Activated B cell treated with CpG ODN at 0.5 μM for 24 hours (primary cell): ENCODE results near the gene AMIGO2. TPM values are rescaled to one million over a fixed set of nuclear protein-coding genes. Genes with fewer than 3 reads are reported as not detected.

Source experiments
- ATAC-seq: fragments of 200-7000 bp; cut with Tn5 transposase; one replicate; pipeline ENCODE4 v1.10.0; 2021; ENCODE audit warnings: low read depth, mild to moderate bottlenecking, moderate library complexity
- CTCF ChIA-PET: fragments of 350-600 bp; sonication (Branson Sonifier 250); formaldehyde crosslinking; loops from one replicate; lab custom pipeline; 2021; ENCODE audit warnings: antibody characterized with exemption; lab: Charles Lee
- POLR2A ChIA-PET: fragments of 350-600 bp; sonication (Branson Sonifier 250); formaldehyde crosslinking; loops from one replicate; lab custom pipeline; 2021; ENCODE audit warnings: antibody characterized with exemption; lab: Charles Lee
- DNase-seq: peaks from one replicate; pipeline ENCODE4 v3.0.0; 2022
- H3K27ac Mint-ChIP-seq: one replicate; pipeline ENCODE4 v1.8.0; 2020; ENCODE audit warnings: mixed read lengths
- H3K27me3 Mint-ChIP-seq: one replicate; pipeline ENCODE4 v1.8.0; 2021; ENCODE audit warnings: mixed read lengths
- H3K36me3 Mint-ChIP-seq: one replicate; pipeline ENCODE4 v1.8.0; 2021; ENCODE audit warnings: low read depth, mixed read lengths
- H3K4me1 Mint-ChIP-seq: one replicate; pipeline ENCODE4 v1.8.0; 2021; ENCODE audit warnings: mixed read lengths
- H3K4me3 Mint-ChIP-seq: one replicate; pipeline ENCODE4 v1.8.0; 2020; ENCODE audit warnings: mild to moderate bottlenecking, mixed read lengths
- H3K9me3 Mint-ChIP-seq: one replicate; pipeline ENCODE4 v1.8.0; 2020; ENCODE audit warnings: mixed read lengths
- intact Hi-C: fragments of 100-400 bp; cut with micrococcal nuclease; formaldehyde crosslinking; loops from one replicate; pipeline ENCODE4 v1.15.1; 2024
- total RNA-seq: library from RNA; stranded (reverse); gene quantifications from 2 replicates; pipeline ENCODE4 v1.2.3, GENCODE V29; 2022
- TF ChIP-seq, protein P1 (sequence below): fragments of 200-600 bp; IDR thresholded peaks from one replicate; pipeline ENCODE4 v1.8.0; 2022; ENCODE audit warnings: antibody characterized with exemption, mild to moderate bottlenecking

AMIGO2 gene
- total RNA-seq, 1 donor from 2014 or later: 14.1 TPM

DNA sequence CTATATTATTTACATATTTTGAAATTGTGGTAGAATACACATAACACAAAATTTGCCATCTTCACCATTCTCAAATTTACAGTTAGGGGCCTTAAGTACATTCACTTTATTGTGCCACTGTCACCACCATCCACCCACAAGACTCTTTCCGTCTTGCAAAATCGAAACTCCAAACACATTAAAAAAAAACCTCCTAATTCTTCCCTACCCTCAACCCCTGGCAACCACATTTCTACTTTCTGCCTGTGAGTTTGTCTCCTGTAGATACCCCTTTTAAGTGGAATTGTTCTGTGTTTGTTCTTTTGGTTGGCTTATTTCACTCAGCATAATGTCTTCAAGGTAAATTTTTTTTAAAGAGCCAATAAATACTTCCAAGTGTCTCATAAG, 31.6 kb upstream of the AMIGO2 start:
- Mint-ChIP-seq H3K27me3 (no peaks in the 10 kb centered on the region), H3K27ac (no peak overlapping the region), H3K9me3 (no peaks in the 10 kb centered on the region), H3K4me1 (no peaks in the 10 kb centered on the region), H3K4me3 (no peak overlapping the region), H3K36me3 (peaks cover 24% of the 10 kb centered on the region)
- POLR2A ChIA-PET: no interaction called here
- intact Hi-C loops: no loop called here
- no peak for ATAC-seq
- CTCF ChIA-PET: no interaction called here
- no peak for DNase-seq
- TF ChIP-seq, protein P1, sequence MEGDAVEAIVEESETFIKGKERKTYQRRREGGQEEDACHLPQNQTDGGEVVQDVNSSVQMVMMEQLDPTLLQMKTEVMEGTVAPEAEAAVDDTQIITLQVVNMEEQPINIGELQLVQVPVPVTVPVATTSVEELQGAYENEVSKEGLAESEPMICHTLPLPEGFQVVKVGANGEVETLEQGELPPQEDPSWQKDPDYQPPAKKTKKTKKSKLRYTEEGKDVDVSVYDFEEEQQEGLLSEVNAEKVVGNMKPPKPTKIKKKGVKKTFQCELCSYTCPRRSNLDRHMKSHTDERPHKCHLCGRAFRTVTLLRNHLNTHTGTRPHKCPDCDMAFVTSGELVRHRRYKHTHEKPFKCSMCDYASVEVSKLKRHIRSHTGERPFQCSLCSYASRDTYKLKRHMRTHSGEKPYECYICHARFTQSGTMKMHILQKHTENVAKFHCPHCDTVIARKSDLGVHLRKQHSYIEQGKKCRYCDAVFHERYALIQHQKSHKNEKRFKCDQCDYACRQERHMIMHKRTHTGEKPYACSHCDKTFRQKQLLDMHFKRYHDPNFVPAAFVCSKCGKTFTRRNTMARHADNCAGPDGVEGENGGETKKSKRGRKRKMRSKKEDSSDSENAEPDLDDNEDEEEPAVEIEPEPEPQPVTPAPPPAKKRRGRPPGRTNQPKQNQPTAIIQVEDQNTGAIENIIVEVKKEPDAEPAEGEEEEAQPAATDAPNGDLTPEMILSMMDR: no peak

DNA sequence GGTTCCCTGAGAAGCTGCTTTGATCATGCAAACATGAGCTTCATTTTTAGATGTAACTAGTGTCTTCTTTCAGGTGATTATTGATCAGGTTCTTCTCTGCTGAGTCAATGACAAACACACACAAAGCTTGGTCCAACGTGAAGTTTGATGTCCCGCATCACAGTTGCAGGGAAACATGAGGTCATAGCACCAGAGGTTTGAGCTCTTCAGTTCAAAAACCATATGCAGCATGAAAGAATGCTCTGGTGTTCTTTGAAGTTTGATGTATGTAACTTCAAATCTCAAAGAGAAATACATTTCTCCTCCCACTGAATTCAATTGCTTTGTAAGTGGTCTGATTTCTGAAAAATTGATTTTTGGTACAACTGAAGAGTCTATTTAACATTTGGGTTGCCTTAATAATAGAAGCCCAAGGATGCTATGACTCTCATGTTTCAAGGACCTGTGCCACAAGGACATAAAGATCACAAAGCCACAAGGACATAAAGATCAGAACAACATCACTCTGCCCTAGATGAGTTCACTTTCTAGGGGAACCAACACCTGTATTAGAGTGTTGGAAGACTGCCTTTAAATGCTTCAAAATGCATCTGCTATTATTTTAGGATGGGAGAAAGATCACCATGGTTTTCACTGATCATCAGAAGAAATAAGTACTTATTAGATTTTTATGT, 31.1 kb upstream of the AMIGO2 start:
- peaks cover 24% of the 10 kb centered on the region for H3K36me3 Mint-ChIP-seq
- ChIA-PET POLR2A (no interaction called here), CTCF (no interaction called here)
- intact Hi-C loops: no loop called here
- no peaks in the 10 kb centered on the region for H3K4me1 Mint-ChIP-seq
- no peak overlapping the region for H3K4me3 Mint-ChIP-seq
- no peak overlapping the region for H3K27ac Mint-ChIP-seq
- DNase-seq (no peak), ATAC-seq (no peak)
- H3K27me3 Mint-ChIP-seq: no peaks in the 10 kb centered on the region
- TF ChIP-seq, protein P1: no peak
- H3K9me3 Mint-ChIP-seq: no peaks in the 10 kb centered on the region

DNA sequence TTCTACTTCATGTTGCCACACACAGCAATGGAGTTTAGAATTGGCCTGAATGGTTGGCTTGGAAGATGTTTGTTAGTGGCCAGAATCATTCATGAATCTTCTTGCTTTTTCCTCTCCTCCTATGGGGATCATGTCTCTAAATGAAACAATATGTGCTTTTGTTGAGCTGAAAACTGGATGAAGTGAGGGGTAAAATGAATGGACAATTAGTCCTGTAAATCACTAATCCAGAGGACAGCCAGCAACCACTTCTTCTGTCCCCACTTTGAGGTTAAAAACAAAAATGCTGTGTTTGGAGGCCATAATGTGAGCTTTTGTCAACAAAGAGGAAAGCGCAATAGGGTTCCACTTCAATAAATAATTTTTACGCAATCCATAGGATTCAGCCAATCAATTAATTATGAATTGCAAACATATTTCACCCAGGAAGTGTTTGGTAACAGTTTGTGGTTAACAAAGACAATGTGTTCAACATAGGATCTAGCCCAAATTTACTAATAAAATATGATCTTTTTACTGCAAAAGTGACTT, 30.3 kb upstream of the AMIGO2 start:
- no peak for DNase-seq
- Mint-ChIP-seq H3K4me1 (no peaks in the 10 kb centered on the region), H3K36me3 (peaks cover 25% of the 10 kb centered on the region), H3K9me3 (no peaks in the 10 kb centered on the region), H3K4me3 (no peak overlapping the region), H3K27me3 (no peaks in the 10 kb centered on the region), H3K27ac (no peak overlapping the region)
- POLR2A ChIA-PET: no interaction called here
- CTCF ChIA-PET: no interaction called here
- TF ChIP-seq, protein P1: no peak
- intact Hi-C loops: no loop called here
- no peak for ATAC-seq

DNA sequence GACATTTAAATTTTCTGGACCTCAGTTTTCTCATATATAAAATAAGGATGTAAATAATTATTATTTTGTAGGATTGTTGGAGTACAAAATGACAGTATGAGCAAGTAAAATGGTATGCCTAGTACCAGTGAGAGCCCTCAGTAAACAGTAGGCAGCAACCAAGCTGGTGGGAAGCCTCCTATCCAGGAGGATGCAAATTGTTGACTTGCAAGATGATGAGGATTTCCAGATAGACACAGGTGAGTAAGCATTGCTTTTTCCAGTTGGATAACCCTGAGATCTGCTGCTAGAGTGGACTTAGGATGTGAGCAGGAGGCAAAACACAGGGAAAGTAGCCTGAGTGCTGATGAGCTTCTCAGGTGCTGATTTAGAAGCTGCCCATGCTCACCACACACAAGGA, 28.2 kb upstream of the AMIGO2 start:
- TF ChIP-seq, protein P1: no peak
- no peak overlapping the region for H3K27ac Mint-ChIP-seq
- intact Hi-C loops: no loop called here
- ChIA-PET POLR2A (no interaction called here), CTCF (no interaction called here)
- H3K4me3 Mint-ChIP-seq: no peak overlapping the region
- no peaks in the 10 kb centered on the region for H3K4me1 Mint-ChIP-seq
- no peak for ATAC-seq
- H3K27me3 Mint-ChIP-seq: no peaks in the 10 kb centered on the region
- H3K36me3 Mint-ChIP-seq: peaks cover 17% of the 10 kb centered on the region
- DNase-seq: no peak
- H3K9me3 Mint-ChIP-seq: no peaks in the 10 kb centered on the region

DNA sequence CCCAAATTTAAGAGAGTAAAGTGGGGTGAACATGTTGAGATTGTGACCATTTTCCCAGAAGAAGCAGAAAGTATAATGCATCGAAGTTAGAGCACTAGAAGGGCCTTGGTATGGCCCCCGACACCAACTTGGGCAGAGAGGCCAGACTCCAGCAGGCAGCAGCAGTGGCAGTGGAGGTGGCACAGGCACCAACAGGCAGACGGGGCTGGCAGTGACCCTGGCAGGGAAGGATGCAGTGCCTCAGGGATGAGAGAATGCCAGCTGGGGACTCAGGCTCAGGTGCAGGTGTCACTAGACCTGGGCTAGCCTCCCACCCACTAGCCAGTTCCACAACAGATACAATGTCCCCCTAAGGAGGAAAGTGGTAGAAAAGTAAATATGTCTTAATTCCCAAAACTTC, 27.7 kb upstream of the AMIGO2 start:
- H3K4me3 Mint-ChIP-seq: no peak overlapping the region
- CTCF ChIA-PET: no interaction called here
- intact Hi-C loops: no loop called here

More for the DNA sequence above, 27.7 kb upstream of the AMIGO2 start:
- ATAC-seq: no peak
- no peak overlapping the region for H3K27ac Mint-ChIP-seq
- DNase-seq: no peak
- no peaks in the 10 kb centered on the region for H3K9me3 Mint-ChIP-seq
- POLR2A ChIA-PET: no interaction called here
- no peaks in the 10 kb centered on the region for H3K27me3 Mint-ChIP-seq
- TF ChIP-seq, protein P1: no peak
- H3K4me1 Mint-ChIP-seq: no peaks in the 10 kb centered on the region
- peaks cover 15% of the 10 kb centered on the region for H3K36me3 Mint-ChIP-seq
